ENCODE measurements around the gene BCKDHB.
"Not testable (repeated sequence)": the region's sequence is repeated elsewhere in the genome, so short reads cannot be mapped to it uniquely, and the experiment has no call there.

BCKDHB gene

DNA sequence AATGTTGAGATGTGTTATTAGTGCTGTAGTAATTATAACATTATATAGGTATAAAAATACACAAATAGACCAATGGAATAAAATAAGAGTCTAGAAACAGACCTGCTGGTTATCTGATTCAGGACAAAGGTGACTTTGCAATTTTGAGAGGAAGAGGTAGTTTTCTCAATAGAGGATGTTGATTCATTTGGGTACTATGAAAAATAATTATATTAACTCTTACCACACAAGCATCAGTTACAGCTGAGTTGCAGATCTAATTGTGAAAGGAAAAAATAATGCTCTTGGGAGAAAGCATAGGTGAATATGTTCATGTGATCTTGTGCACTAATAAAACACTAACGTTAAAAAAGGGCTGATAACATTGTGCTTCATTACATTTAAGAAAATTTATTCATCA lies 103.0 kb downstream of the BCKDHB start:
- DNase-seq (ENCODE audit: low read depth), result no peak

DNA sequence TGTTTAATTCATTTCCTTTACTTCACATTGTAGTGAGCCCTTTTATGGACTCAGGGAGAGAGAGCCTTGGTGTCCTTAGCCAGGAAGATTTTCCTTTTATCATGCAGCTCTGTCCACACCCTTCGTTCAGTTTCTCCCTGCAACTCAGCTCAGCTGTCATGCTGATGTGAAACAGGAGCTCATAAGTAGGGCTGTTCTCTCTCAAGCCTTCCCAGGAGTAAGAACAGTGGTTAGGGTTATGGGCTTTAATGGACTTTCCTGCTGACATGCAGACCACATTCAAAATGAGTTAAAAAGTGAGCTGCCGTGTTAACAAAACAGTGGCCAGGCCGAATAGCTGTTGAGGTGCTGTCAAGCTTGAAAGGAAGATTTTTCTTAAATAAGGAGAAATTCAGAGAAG lies 104.1 kb downstream of the BCKDHB start:
- DNase-seq (ENCODE audit: low read depth), result no peak

GRCh38 chr6:80211286-80211685 lies 104.8 kb downstream of the BCKDHB start:
- DNase-seq (ENCODE audit: low read depth), result no peak

DNA sequence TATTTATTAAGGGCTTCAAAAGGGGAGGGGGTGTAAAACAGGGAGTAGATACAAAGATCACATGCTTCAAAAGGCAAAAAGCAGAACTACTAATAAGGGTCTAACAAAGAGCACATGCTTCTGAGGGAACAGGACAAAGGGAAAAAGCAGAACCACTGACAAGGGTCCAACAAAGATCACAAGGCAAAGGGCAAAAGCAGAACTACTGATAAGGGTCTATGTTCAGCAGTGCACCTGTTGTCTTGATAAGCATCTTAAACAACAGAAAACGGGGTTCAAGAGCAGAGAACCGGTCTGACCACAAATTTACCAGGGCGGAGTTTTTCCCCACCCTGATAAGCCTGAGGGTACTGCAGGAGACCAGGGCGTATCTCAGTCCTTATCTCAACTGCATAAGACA lies 105.4 kb downstream of the BCKDHB start:
- DNase-seq (ENCODE audit: low read depth), result not testable (repeated sequence)

- DNase-seq (ENCODE audit: low read depth), result no peak
Measured at GRCh38 chr6:80214436-80215022, 108.1 kb downstream of the BCKDHB start.

DNA sequence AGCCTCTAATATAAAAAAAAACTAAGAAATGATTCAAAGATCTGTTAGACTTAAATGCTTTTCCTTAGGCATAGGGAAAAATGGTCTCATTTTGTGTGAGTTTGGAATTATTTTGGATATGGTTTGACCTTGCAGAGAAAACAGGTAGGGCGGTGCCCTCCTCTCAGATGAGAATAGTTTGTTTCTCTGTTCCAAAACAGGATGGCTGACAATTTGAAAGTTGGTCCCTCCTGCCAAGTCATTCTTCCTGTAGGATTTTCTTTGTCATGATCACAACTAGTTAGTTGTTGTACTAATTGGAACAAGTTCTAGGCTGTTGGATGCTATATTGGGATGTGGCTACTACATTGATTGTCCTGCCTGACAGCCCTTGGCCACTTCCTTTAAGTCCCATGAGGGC lies 108.6 kb downstream of the BCKDHB start:
- DNase-seq (ENCODE audit: low read depth), result no peak

GRCh38 chr6:80217794-80218193 lies 111.3 kb downstream of the BCKDHB start:
- no peak for DNase-seq (ENCODE audit: low read depth)

DNA sequence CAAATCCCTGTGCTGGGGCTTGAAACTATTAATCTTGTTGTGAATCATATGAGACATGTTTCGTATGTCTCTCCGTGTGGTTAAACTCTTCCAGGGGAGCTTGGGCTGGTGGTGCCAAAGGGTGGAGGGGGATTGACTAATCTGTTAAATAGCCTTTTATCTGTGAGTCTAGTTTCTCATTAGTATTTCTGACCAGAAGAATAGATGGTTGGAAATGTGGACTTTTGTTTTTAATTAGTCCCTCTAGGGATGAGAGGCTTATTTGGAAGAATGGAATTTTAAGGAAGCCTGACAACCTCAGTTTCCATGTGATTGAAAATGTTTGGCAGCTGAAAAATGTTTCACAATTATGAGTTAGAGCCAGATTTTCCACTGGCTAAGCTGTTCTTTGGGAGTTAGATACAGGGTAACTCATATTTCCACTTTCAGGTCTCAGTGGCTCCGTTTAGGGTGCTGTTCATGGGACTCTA lies 117.3 kb downstream of the BCKDHB start:
- no peak for DNase-seq (ENCODE audit: low read depth)

DNA sequence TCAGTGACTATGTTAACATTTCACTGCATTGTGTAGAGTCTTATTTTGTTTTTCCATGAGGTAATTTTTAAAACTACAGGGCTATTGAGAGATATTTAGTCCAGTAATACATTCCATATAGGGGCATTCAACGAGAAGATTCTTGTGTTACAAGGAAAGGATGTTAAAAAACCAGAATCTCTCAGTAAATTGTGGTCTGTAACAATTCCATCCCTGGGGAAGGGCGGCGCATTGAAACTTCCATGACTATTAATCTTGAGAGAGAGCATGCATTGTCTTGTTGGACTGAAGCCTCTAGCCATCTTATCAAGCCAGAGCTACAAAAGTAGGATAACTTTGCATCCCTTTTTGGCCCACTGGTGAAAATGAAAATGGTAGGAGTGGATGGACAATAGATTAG lies 119.7 kb downstream of the BCKDHB start:
- DNase-seq (ENCODE audit: low read depth), result no peak

DNA sequence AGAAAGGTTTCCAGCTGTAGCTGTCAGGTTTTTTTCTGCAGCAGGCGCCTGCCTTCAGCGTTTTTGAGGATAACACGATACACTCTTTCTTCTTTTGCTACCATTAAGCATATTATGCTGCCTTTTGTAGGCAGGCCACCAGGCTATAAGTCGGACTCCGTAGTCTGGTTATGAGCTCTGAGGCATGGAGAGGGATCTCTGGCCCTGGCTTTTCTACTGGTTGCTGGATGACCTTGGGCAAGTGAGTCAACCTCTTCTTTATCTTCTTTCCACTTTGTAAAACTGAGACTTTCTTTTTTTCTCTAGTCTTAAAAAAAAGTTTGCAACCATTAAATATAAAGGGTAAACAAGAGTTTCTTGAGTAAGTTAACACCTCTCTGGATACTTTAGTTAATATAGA lies 120.2 kb downstream of the BCKDHB start:
- DNase-seq (ENCODE audit: low read depth), result no peak

DNA sequence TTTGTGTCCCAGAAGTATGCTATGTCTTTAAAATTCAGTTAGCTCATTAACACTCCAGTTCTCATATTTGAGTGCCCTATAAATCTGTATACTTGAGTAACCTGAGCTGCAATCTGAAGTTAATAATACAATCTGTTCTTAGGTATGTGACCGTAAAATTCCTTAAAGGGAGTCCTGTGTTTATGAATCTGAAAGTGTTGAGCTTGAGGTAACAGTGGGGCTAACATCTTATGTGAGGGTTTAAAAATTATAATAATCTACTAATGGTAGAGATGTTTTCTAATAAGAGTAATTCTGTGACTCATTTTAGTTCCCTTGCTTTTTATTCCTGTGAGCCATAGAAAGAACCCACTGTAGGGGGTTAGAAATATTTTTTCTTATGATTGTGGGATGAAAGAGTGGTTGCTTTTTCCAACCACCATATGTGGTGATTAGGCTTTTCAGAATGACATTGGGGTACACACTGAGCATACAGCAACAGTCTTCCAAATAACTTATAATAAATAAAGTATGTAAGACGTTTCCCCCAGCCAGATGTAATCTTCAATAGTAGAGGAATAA lies 121.2 kb downstream of the BCKDHB start:
- no peak for DNase-seq (ENCODE audit: low read depth)

DNA sequence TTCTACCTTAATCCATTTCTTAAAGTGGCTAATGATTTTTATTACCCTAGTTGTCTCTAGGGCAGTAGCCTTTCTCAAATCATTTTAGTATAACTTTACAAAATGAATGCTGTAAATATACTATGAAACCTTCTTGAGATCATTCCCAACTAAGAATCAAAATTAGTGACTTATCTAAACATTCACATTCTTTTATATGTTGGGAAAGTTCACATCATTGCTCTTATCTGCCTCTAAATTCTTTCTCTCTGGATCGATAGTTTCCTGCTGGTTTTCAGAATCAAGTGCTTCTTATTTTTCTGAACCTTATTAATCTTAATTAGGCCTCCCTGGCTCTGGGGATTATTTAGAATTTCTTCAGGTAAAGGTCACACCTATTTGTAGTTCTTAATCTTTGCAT lies 126.8 kb downstream of the BCKDHB start:
- DNase-seq (ENCODE audit: low read depth), result no peak

DNA sequence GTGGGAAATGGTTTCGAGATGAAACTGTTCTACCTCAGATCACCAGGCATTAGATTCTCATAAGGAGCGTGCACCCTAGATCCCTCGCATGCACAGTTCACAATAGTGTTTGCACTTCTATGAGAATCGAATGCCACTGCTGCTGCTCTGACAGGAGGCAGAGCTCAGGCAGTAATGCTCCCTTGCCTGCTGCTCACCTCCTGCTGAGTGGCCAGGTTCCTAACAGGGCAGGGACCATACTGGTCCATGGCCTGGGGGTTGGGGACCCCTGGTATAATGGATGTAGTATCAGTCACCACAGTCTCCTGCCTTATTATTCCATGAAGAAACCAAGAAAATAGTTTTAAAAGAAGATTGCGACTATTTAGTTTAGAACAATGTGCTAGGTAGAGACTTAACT lies 127.5 kb downstream of the BCKDHB start:
- DNase-seq (ENCODE audit: low read depth), result no peak

- no peak for DNase-seq (ENCODE audit: low read depth)
Measured at GRCh38 chr6:80234401-80234800, 127.9 kb downstream of the BCKDHB start.

DNA sequence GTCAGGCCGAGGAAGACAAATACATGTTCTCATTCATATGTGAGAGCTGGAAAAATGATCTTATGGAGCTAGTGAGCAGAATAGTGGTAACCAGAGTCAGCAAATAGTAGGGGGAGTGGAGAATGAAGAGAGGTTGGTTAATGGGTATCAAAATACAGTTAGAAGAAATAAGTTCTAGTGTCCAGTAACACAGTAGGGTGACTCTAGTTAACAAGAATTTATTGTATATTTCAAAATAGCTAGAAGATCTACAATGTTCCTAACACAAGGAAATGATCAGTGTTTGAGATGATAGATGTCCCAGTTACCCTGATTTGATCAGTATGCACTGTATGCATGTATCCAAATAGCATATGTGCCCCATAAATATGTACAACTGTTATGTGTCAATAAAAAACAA lies 128.4 kb downstream of the BCKDHB start:
- no peak for DNase-seq (ENCODE audit: low read depth)

GRCh38 chr6:80235647-80236046 lies 129.2 kb downstream of the BCKDHB start:
- DNase-seq (ENCODE audit: low read depth), result no peak

DNA sequence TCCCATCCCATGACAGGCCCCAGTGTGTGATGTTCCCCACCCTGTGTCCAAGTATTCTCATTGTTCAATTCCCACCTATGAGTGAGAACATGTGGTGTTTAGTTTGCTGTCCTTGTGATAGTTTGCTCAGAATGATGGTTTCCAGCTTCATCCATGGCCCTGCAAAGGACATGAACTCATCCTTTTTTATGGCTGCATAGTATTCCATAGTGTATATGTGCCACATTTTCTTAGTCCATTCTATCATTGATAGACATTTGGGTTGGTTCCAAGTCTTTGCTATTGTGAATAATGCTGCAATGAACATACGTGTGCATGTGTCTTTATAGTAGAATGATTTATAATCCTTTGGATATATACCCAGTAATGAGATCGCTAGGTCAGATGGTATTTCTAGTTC lies 132.3 kb downstream of the BCKDHB start:
- not testable (repeated sequence) for DNase-seq (ENCODE audit: low read depth)

DNA sequence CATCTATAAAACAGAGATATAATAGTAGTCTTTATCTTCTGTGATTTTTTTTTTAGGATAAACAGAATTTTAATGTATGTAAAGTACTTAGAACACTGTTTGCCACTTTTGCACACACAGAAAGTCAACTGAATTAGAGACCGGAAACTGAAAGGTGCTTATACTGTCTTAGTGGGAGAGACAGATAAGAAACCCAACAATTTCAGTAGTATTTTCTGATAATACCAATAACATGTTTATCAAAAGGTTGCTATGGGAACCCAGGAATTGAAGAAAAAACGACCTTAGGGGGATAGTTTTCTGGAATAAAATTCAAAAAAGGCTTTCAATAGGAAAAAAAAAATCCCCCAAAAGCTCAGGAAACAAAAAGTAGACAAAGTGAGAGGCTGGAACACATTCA lies 138.6 kb downstream of the BCKDHB start:
- DNase-seq (ENCODE audit: low read depth), result no peak

DNA sequence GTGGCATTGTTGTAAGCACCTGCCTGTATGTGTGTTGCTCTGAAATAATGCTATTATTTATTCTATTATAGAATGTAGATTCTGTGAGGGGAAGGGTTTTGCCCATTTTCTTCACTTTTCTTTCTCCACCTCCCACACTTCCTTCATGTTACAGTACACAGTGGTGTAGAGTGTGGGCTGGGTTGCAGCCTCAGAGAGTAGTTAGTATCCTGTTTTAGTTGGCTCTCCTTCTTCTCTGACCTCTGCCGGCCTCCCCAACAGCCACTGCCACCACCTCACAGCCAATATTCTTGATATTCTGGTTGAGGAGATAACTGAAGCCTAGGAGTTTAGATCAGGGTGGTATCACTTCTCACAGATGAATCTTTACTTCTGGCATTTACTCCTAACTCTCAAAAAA lies 143.4 kb downstream of the BCKDHB start:
- no peak for DNase-seq (ENCODE audit: low read depth)

DNA sequence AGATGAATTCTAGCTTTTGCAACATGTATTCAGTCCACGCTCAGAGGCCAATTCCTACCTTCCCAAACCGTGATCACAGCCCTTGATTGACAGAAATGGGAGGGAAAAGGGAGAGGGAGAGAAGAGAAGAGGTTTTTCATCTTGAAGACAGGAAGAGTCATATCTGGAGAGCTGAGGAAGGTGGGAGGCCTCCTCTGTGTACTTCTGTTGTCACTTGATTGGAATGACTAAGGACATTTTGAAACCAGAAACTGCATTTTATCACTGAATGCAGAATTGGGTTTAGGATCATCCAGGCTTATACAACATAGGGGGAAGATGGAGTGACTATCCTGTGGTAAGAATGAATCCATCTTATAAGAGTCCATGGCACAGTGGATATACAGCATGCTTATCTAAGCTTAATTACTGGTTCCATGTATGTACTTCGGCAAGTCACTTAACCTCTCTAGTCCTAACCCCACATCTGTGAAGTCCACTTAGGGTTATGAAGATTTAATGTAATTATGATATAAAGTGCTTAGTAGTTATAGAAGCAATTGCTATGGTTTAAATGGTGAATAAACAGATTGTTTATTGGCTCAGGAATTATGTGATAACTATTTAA lies 144.0 kb downstream of the BCKDHB start:
- no peak for DNase-seq (ENCODE audit: low read depth)

DNA sequence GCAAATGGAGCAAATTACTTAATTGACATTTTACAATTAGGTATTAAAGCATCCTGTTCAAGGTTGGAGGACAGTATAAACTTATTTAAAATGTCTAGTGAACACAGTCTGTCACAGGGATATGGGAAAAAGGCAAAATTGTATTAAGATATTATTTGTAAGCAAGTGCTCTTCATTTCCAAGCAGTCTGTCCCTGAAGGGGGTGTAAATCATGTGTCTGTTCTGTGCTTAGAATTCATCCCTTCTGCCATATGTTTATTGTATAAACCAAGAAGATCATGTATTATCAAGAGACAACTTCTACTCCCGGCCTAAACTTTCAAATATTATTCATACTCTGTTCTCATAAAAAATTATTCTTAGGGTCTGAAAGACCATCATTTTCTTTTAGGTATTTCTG lies 144.8 kb downstream of the BCKDHB start:
- no peak for DNase-seq (ENCODE audit: low read depth)

- DNase-seq (ENCODE audit: low read depth), result no peak
Measured at GRCh38 chr6:80254716-80255115, 148.2 kb downstream of the BCKDHB start.

GRCh38 chr6:80256691-80257090 lies 150.2 kb downstream of the BCKDHB start:
- DNase-seq (ENCODE audit: low read depth), result no peak

DNA sequence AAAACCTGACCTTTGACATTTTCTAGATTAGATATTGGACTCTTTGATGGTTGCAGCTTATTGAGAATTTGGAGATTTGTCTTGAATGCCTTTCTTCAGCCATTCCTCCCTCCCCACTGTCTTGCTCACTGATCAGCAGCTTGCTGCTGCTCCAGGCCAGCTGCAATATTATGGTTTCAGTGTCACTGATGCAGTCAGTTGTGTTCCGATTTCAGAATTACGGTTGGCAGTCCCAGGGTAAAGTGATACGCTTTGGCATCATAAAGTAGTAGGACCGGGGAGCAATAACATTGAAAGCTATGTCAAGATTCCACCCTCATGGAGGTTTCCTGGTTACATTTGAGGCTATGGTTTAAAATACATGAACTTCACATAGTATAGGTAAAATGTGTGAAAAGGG lies 152.6 kb downstream of the BCKDHB start:
- no peak for DNase-seq (ENCODE audit: low read depth)

Data from T-helper 22 cell (primary cell).